ENCODE data around the gene APBB2. TPM values are rescaled to one million over a fixed set of nuclear protein-coding genes. Genes with fewer than 3 reads are reported as not detected.

Gene APBB2
- polyA plus RNA-seq, 3 donors, result 0.15 to 0.33 TPM; not detected in 1

GRCh38 chr4:40939856-40940255 is 274.5 kb downstream of the APBB2 start:
- Histone ChIP-seq H3K9me3 (replicated peaks in 1 of 2; ENCODE audit: control insufficient read depth in 1 of 2, insufficient read depth in 1 of 2, low read length in 2 of 2) (no peaks in the 10 kb centered on the region), H4K20me1 (ENCODE audit: insufficient read depth, low read length) (no peaks in the 10 kb centered on the region), H3K36me3 (replicated peaks in 1 of 2; ENCODE audit: control insufficient read depth in 1 of 2, insufficient read depth in 2 of 2, low read length in 2 of 2) (no peaks in the 10 kb centered on the region), H3K27me3 (ENCODE audit: control insufficient read depth in 2 of 2, insufficient read depth in 2 of 2, low read length in 2 of 2) (no peaks in the 10 kb centered on the region), H3K4me3 (replicated peaks in 1 of 3; ENCODE audit: low read depth in 2 of 3, low read length in 3 of 3) (no peak overlapping the region), H2AFZ (ENCODE audit: insufficient read depth, low read depth, low read length, poor library complexity, severe bottlenecking) (no peak overlapping the region), H3K27ac (ENCODE audit: low read depth in 1 of 2, low read length in 2 of 2) (no peak overlapping the region), H3K79me2 (ENCODE audit: insufficient read depth, low read length) (no peaks in the 10 kb centered on the region), H3K9ac (ENCODE audit: insufficient read depth, low read length, poor library complexity, severe bottlenecking) (no peak overlapping the region), H3K4me1 (ENCODE audit: control insufficient read depth in 1 of 2, insufficient read depth in 2 of 2, low read length in 2 of 2) (no peaks in the 10 kb centered on the region), H3K4me2 (replicated peaks; ENCODE audit: extremely low read depth, low read length, poor library complexity, severe bottlenecking) (no peak overlapping the region)
- peaks cover 0 to 2% of the 10 kb centered on the region in 2 donors for H3K36me3 Mint-ChIP-seq
- intact Hi-C loops (cut with micrococcal nuclease), result no loop called here
- no peak overlapping the region for H3K4me3 Mint-ChIP-seq
- H3K27ac Mint-ChIP-seq, result no peak overlapping the region
- DNase-seq, result no peak
- no peak for TF ChIP-seq CTCF (IDR thresholded peaks at IDR 0.05)
- WGBS (ENCODE audit: insufficient coverage), result no CpG with 5 or more reads among the region's 2 CpGs
- H3K27me3 Mint-ChIP-seq (ENCODE audit: low read depth in 3 of 3), result peaks cover 0 to 4% (median 0%) of the 10 kb centered on the region in 3 donors
- H3K9me3 Mint-ChIP-seq, result no peaks in the 10 kb centered on the region
- H3K4me1 Mint-ChIP-seq, result peaks cover 5% of the 10 kb centered on the region

GRCh38 chr4:40938337-40938736 is 276.0 kb downstream of the APBB2 start:
- H3K9me3 Mint-ChIP-seq, result no peaks in the 10 kb centered on the region
- H3K36me3 ChIP-seq (replicated peaks in 1 of 2; ENCODE audit: control insufficient read depth in 1 of 2, insufficient read depth in 2 of 2, low read length in 2 of 2), result no peaks in the 10 kb centered on the region
- peaks cover 0 to 1% of the 10 kb centered on the region in 2 donors for H3K4me1 ChIP-seq (ENCODE audit: control insufficient read depth in 1 of 2, insufficient read depth in 2 of 2, low read length in 2 of 2)
- WGBS (ENCODE audit: insufficient coverage), result 96% methylated on average over 3 of the region's 5 CpGs
- peaks cover 0 to 2% (median 0%) of the 10 kb centered on the region in 3 donors for H3K27me3 Mint-ChIP-seq (ENCODE audit: low read depth in 3 of 3)
- H3K4me2 ChIP-seq (replicated peaks; ENCODE audit: extremely low read depth, low read length, poor library complexity, severe bottlenecking), result no peak overlapping the region
- no peaks in the 10 kb centered on the region for H3K9me3 ChIP-seq (replicated peaks in 1 of 2; ENCODE audit: control insufficient read depth in 1 of 2, insufficient read depth in 1 of 2, low read length in 2 of 2)
- H3K27ac ChIP-seq (ENCODE audit: low read depth in 1 of 2, low read length in 2 of 2), result no peak overlapping the region
- H3K27ac Mint-ChIP-seq, result no peak overlapping the region
- H2AFZ ChIP-seq (ENCODE audit: insufficient read depth, low read depth, low read length, poor library complexity, severe bottlenecking), result no peak overlapping the region
- H3K36me3 Mint-ChIP-seq, result peaks cover 0 to 2% of the 10 kb centered on the region in 2 donors
- intact Hi-C loops (cut with micrococcal nuclease), result no loop called here
- no peak overlapping the region for H3K9ac ChIP-seq (ENCODE audit: insufficient read depth, low read length, poor library complexity, severe bottlenecking)
- no peak overlapping the region for H3K4me3 Mint-ChIP-seq
- no peak for TF ChIP-seq CTCF (IDR thresholded peaks at IDR 0.05)
- H3K4me3 ChIP-seq (replicated peaks in 1 of 3; ENCODE audit: low read depth in 2 of 3, low read length in 3 of 3), result no peak overlapping the region
- H3K27me3 ChIP-seq (ENCODE audit: control insufficient read depth in 2 of 2, insufficient read depth in 2 of 2, low read length in 2 of 2), result no peaks in the 10 kb centered on the region
- H3K79me2 ChIP-seq (ENCODE audit: insufficient read depth, low read length), result no peaks in the 10 kb centered on the region
- H4K20me1 ChIP-seq (ENCODE audit: insufficient read depth, low read length), result no peaks in the 10 kb centered on the region
- no peak for DNase-seq
- peaks cover 4% of the 10 kb centered on the region for H3K4me1 Mint-ChIP-seq
